GM12878 (cell line): Measurements from ENCODE around the gene CSF1. TPM values are rescaled to one million over a fixed set of nuclear protein-coding genes. Genes with fewer than 3 reads are reported as not detected.

ENCODE experiments used
- ATAC-seq: fragments of 200-7000 bp; cut with Tn5 transposase; 3 replicates; pipeline ENCODE4 v1.9.1; 2020; ENCODE audit warnings: mild to moderate bottlenecking, moderate library complexity
- BruUV-seq: library from RNA; stranded (reverse); fragments of 400-500 nt; replicated peaks from 2 replicates; lab custom pipeline; 2021; lab: Mats Ljungman, UMichigan
- CTCF ChIA-PET: fragments of 300-600 bp; sonication (Branson Sonifier 250); formaldehyde crosslinking; extraction: SDS; loops from one replicate; lab custom pipeline; 2021; ENCODE audit warnings: inconsistent platforms; lab: Yijun Ruan, JAX
- POLR2A ChIA-PET: fragments of 350-600 bp; formaldehyde crosslinking; extraction: SDS; loops from one replicate; lab custom pipeline; 2021; ENCODE audit warnings: inconsistent platforms; lab: Charles Lee
- RAD21 ChIA-PET: fragments of 300-600 bp; sonication (Branson Sonifier 250); formaldehyde crosslinking; loops from one replicate; lab custom pipeline; 2023; ENCODE audit warnings: antibody characterized with exemption; ENCODE audit not compliant: unreplicated experiment; lab: Charles Lee
- SMC1A ChIA-PET: fragments of 300-600 bp; sonication (Branson Sonifier 250); formaldehyde crosslinking; loops from one replicate; lab custom pipeline; 2023; ENCODE audit not compliant: unreplicated experiment, uncharacterized antibody; lab: Charles Lee
- DNase-seq: peaks from one replicate; pipeline ENCODE4 v3.0.0-alpha.2; 2011; ENCODE audit warnings: low read depth, low spot score
- FAIRE-seq: peaks from 3 replicates; lab custom pipeline; 2011; peaks lifted over from hg19 to GRCh38; lab: Jason Lieb, UNC
- H2AFZ ChIP-seq: 2 replicates; pipeline ENCODE4 v1.6.0; 2011; ENCODE audit warnings: low read depth, low read length, control low read depth; ENCODE audit not compliant: control insufficient read depth
- H3K27ac ChIP-seq: 2 replicates; pipeline ENCODE4 v1.5.1; 2011; ENCODE audit warnings: control low read depth; ENCODE audit not compliant: control insufficient read depth, insufficient read depth
- H3K27me3 ChIP-seq, 2 experiments: replicated peaks in 1 of 2; 2 replicates each; pipeline versions ENCODE4 v1.6.0 to v1.6.1; 2011; ENCODE audit warnings: low read length in 1 of 2; ENCODE audit not compliant: control insufficient read depth in 2 of 2, insufficient read depth in 2 of 2
- H3K36me3 ChIP-seq, 2 experiments: 2 replicates each; pipeline ENCODE4 v1.5.1; 2011; ENCODE audit warnings: low read length in 1 of 2; ENCODE audit not compliant: control insufficient read depth in 2 of 2, insufficient read depth in 2 of 2
- H3K4me1 ChIP-seq: 2 replicates; pipeline ENCODE4 v1.6.1; 2011; ENCODE audit warnings: mild to moderate bottlenecking, low read length, moderate library complexity, mixed read lengths; ENCODE audit not compliant: control insufficient read depth, insufficient read depth
- H3K4me2 ChIP-seq: 2 replicates; pipeline ENCODE4 v1.6.0; 2011; ENCODE audit warnings: control low read depth; ENCODE audit not compliant: control insufficient read depth, insufficient read depth
- H3K4me3 ChIP-seq: fragments of 200-600 bp; sonication (generic); 2 replicates; pipeline ENCODE4 v1.5.1; 2016
- H3K79me2 ChIP-seq: 2 replicates; pipeline ENCODE4 v1.6.0; 2011; ENCODE audit warnings: low read length; ENCODE audit not compliant: control insufficient read depth, insufficient read depth
- H3K9ac ChIP-seq: 2 replicates; pipeline ENCODE4 v1.8.0; 2011; ENCODE audit warnings: low read length, control low read depth, mixed read lengths; ENCODE audit not compliant: control insufficient read depth, insufficient read depth
- H3K9me3 ChIP-seq: replicated peaks from 3 replicates; pipeline ENCODE4 v1.5.1; 2011; ENCODE audit warnings: mild to moderate bottlenecking, low read length; ENCODE audit not compliant: control insufficient read depth, insufficient read depth
- H4K20me1 ChIP-seq: 2 replicates; pipeline ENCODE4 v1.6.0; 2011; ENCODE audit not compliant: control insufficient read depth, insufficient read depth
- BHLHE40 ChIP-seq, 2 experiments: fragments of 450-650 bp in 1 of 2; IDR thresholded peaks; 2 replicates each; pipeline ENCODE4 v1.6.1; 2011 to 2017; ENCODE audit warnings: low read depth in 2 of 2, borderline replicate concordance in 1 of 2, improper control_type of control experiment in 1 of 2, low read length in 1 of 2, mild to moderate bottlenecking in 1 of 2
- EP300 ChIP-seq, 2 experiments: fragments of 150-350 bp in 1 of 2; IDR thresholded peaks; 2 replicates each; pipeline ENCODE4 v1.6.1; 2011 to 2012; ENCODE audit warnings: low read depth in 2 of 2, low read length in 2 of 2, borderline replicate concordance in 1 of 2, improper control_type of control experiment in 1 of 2, inconsistent platforms in 1 of 2; ENCODE audit not compliant: control insufficient read depth in 1 of 2
- RAD51 ChIP-seq: fragments of 450-650 bp; IDR thresholded peaks from 2 replicates; pipeline ENCODE4 v1.6.1; 2016; ENCODE audit warnings: moderate library complexity, mild to moderate bottlenecking, inconsistent platforms
- SKIL ChIP-seq: fragments of 450-650 bp; IDR thresholded peaks from 2 replicates; pipeline ENCODE4 v1.6.1; 2017; ENCODE audit warnings: mild to moderate bottlenecking, low read depth, inconsistent platforms; ENCODE audit not compliant: poor library complexity, severe bottlenecking
- SPI1 ChIP-seq: IDR thresholded peaks from 2 replicates; pipeline ENCODE4 v1.6.1; 2011; ENCODE audit warnings: low read depth, mild to moderate bottlenecking, low read length, moderate library complexity, borderline replicate concordance; ENCODE audit not compliant: insufficient read depth
- WGBS: methylation state at CpG from one replicate; pipeline ENCODE4 v1.1.6; 2016; ENCODE audit warnings: low lambda C conversion rate; ENCODE audit not compliant: insufficient replicate concordance, insufficient coverage; ENCODE audit errors: missing lambda C conversion rate; 5-methylcytosine and 5-hydroxymethylcytosine counted together
- in situ Hi-C: fragments of 300-500 bp; cut with MboI; formaldehyde crosslinking; loops from 9 replicates; pipeline ENCODE4 v1.14.3; 2018; ENCODE audit warnings: mixed read lengths
- intact Hi-C: fragments of 100-400 bp; cut with micrococcal nuclease; formaldehyde crosslinking; loops from one replicate; pipeline ENCODE4 v1.14.2; 2022; ENCODE audit not compliant: unreplicated experiment
- polyA plus RNA-seq, 11 experiments: library from polyadenylated mRNA; depleted of rRNA in 4 of 11; unstranded in 6 of 11; stranded (reverse) in 5 of 11; fragments of >200 nt; fragmentation: Nextera tagmentation in 4 of 11; fragmentation: Illumina TruSeq in 1 of 11; extraction: Ambion mirVana in 4 of 11; extraction: Trizol in 1 of 11; gene quantifications; 1 replicate in 1 of 11; 2 replicates in 10 of 11; pipeline versions ENCODE4 v1.2.1 to v1.2.3, GENCODE V29; 2011 to 2016; ENCODE audit warnings: inconsistent platforms in 2 of 11, missing spikeins in 2 of 11, low read depth in 1 of 11
- total RNA-seq, 4 experiments: library from RNA; depleted of rRNA in 3 of 4; stranded (reverse); fragments of >200 nt in 3 of 4; fragmentation: Illumina TruSeq in 1 of 4; extraction: Trizol in 1 of 4; gene quantifications; 2 replicates each; pipeline versions ENCODE4 v1.2.1 to v1.2.3, GENCODE V29; 2013 to 2021

The CSF1 gene
- total and polyA plus RNA-seq, 10 of the 15 experiments (the other 5 are each of a cell fraction or from before 2014, with no cell fraction given): 1.2 to 32.4 (median 13.0) TPM

GRCh38 chr1:109969146-109969829, 58.6 kb downstream of the CSF1 start:
- Histone ChIP-seq H3K4me1 (no peaks in the 10 kb centered on the region), H4K20me1 (no peaks in the 10 kb centered on the region), H3K27ac (no peak overlapping the region), H2AFZ (no peak overlapping the region), H3K27me3 (no peaks in the 10 kb centered on the region), H3K9ac (no peak overlapping the region), H3K36me3 (no peaks in the 10 kb centered on the region), H3K9me3 (no peaks in the 10 kb centered on the region; the same call in 2 of the 3 replicates), H3K4me2 (no peak overlapping the region), H3K4me3 (no peak overlapping the region), H3K79me2 (no peaks in the 10 kb centered on the region)
- SMC1A ChIA-PET: interaction anchor here (0.7 to 0.9 kb wide), 2 partner anchors 152 to 196 kb away, joined by 3 to 5 read pairs; no protein-coding TSS in a partner anchor
- in situ Hi-C loops (no loop called here), intact Hi-C loops (no loop called here)
- DNase-seq: no peak
- RAD21 ChIA-PET: no interaction called here
- 67% methylated on average over 3 of the region's 3 CpGs for WGBS
- no TSS peak for BruUV-seq
- POLR2A ChIA-PET: no interaction called here
- FAIRE-seq: peak; percentile 13
- TF ChIP-seq SPI1 (peak; percentile 85), RAD51 (peak; percentile 49; the same call in 1 of the 2 replicates), EP300 (IDR thresholded peaks at IDR 0.05; ENCODE audit: borderline replicate concordance in 1 of 2, control insufficient read depth in 1 of 2, low read depth in 2 of 2, low read length in 2 of 2) (no peak), SKIL (peak; percentile 60), BHLHE40 (IDR thresholded peaks at IDR 0.05; ENCODE audit: borderline replicate concordance in 1 of 2, low read depth in 2 of 2, low read length in 1 of 2) (peak in 1 of 2 experiments; percentile 65; a peak in 2 of 4 replicates)
- peak; percentile 79 for ATAC-seq
- CTCF ChIA-PET: interaction anchor here (1.2 to 1.7 kb wide), 2 partner anchors 15 to 329 kb away, joined by 5 to 9 read pairs; partner anchors contain the start of gene AHCYL1
